ENCODE results near the gene IGSF21.

Gene IGSF21

GRCh38 chr1:18282851-18283600 is 175.4 kb downstream of the IGSF21 start:
- no peak overlapping the region for H3K4me3 ChIP-seq (ENCODE audit: low read length)
- no peak for DNase-seq (ENCODE audit: low read depth)
- TF ChIP-seq, protein P1, sequence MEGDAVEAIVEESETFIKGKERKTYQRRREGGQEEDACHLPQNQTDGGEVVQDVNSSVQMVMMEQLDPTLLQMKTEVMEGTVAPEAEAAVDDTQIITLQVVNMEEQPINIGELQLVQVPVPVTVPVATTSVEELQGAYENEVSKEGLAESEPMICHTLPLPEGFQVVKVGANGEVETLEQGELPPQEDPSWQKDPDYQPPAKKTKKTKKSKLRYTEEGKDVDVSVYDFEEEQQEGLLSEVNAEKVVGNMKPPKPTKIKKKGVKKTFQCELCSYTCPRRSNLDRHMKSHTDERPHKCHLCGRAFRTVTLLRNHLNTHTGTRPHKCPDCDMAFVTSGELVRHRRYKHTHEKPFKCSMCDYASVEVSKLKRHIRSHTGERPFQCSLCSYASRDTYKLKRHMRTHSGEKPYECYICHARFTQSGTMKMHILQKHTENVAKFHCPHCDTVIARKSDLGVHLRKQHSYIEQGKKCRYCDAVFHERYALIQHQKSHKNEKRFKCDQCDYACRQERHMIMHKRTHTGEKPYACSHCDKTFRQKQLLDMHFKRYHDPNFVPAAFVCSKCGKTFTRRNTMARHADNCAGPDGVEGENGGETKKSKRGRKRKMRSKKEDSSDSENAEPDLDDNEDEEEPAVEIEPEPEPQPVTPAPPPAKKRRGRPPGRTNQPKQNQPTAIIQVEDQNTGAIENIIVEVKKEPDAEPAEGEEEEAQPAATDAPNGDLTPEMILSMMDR (IDR thresholded peaks at IDR 0.05; ENCODE audit: insufficient read depth, low read depth, low read length, missing control alignments), result no peak

GRCh38 chr1:18283601-18284385 is 176.2 kb downstream of the IGSF21 start:
- TF ChIP-seq, protein P1 (IDR thresholded peaks at IDR 0.05; ENCODE audit: insufficient read depth, low read depth, low read length, missing control alignments), result no peak
- DNase-seq (ENCODE audit: low read depth), result no peak
- no peak overlapping the region for H3K4me3 ChIP-seq (ENCODE audit: low read length)

GRCh38 chr1:18284805-18285537 is 177.4 kb downstream of the IGSF21 start:
- TF ChIP-seq, protein P1 (IDR thresholded peaks at IDR 0.05; ENCODE audit: insufficient read depth, low read depth, low read length, missing control alignments), result no peak
- DNase-seq (ENCODE audit: low read depth), result no peak
- no peak overlapping the region for H3K4me3 ChIP-seq (ENCODE audit: low read length)

GRCh38 chr1:18285538-18285924 is 177.9 kb downstream of the IGSF21 start:
- TF ChIP-seq, protein P1 (IDR thresholded peaks at IDR 0.05; ENCODE audit: insufficient read depth, low read depth, low read length, missing control alignments), result no peak
- DNase-seq (ENCODE audit: low read depth), result no peak
- no peak overlapping the region for H3K4me3 ChIP-seq (ENCODE audit: low read length)

DNA sequence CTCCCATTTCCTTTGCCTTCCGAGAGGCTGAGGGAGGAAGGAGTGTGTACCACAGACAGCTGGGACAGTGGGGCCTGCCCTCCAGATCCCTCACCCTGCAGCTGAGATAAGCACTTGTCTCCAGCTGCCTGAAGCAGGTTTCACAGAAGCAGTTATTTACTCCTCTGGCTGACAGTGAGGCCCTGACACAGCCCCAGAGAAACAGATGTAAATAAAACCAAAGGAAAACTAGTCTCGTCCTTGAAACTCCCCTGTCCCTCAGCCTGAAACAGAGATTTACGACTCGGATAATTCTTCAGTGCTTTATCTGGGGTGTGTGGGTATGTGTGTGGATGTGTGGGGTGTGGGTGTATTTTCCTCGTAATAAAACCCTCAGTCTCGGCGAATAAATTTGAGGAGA is 181.1 kb downstream of the IGSF21 start:
- TF ChIP-seq, protein P1 (IDR thresholded peaks at IDR 0.05; ENCODE audit: insufficient read depth, low read depth, low read length, missing control alignments), result no peak
- no peak overlapping the region for H3K4me3 ChIP-seq (ENCODE audit: low read length)
- DNase-seq (ENCODE audit: low read depth), result no peak

GRCh38 chr1:18289597-18289996 is 182.0 kb downstream of the IGSF21 start:
- no peak for DNase-seq (ENCODE audit: low read depth)
- no peak overlapping the region for H3K4me3 ChIP-seq (ENCODE audit: low read length)
- TF ChIP-seq, protein P1 (IDR thresholded peaks at IDR 0.05; ENCODE audit: insufficient read depth, low read depth, low read length, missing control alignments), result no peak

All from epithelial cell of esophagus (primary cell).